Measurements from ENCODE around the gene PF4V1.
"Not testable (repeated sequence)": the region's sequence is repeated elsewhere in the genome, so short reads cannot be mapped to it uniquely, and the experiment has no call there.

Gene PF4V1

DNA sequence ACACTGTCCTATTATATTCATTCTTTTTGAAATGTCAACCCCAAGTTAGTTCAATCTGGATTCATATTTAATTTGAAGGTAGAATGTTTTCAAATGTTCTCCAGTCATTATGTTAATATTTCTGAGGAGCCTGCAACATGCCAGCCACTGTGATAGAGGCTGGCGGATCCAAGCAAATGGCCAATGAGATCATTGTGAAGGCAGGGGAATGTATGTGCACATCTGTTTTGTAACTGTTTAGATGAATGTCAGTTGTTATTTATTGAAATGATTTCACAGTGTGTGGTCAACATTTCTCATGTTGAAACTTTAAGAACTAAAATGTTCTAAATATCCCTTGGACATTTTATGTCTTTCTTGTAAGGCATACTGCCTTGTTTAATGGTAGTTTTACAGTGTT is 17.7 kb downstream of the PF4V1 start:
- no peak for DNase-seq

DNA sequence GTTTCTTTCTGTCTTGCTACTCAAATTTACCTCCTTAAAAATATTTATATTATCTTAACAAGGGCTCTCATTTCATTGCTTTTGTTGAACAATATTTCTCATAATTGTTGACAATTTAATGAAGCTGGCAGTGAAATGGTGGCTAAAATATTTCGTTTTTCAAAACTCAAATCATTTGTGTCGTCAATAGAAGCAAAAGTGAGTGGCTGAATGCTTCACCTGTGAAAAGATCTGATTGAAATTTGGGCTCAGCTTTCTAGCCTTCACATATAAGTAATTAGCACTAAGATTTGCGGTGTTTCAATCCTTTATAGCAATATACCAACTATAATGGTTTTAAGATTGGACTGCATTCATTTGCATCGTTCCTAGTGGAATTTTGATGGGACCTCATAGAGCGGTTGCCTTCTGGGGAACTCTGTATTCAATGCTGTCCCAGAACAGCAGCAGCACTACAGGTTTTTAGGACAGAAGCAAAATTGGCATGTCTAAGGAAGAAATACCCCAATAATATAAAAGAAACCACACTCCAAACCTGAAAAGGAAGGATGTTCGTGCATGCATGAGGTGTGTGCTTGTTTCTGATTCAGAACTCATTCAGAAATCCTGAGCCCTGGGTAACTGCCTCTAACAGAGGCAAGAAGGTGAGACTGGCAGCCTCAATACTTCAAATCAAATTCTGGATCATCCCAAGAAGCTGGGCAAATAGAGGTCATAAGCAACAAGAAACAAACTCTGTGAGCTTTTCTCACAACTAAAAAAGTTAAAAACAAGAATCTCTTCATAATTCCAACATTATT is 18.6 kb downstream of the PF4V1 start:
- no peak for DNase-seq

DNA sequence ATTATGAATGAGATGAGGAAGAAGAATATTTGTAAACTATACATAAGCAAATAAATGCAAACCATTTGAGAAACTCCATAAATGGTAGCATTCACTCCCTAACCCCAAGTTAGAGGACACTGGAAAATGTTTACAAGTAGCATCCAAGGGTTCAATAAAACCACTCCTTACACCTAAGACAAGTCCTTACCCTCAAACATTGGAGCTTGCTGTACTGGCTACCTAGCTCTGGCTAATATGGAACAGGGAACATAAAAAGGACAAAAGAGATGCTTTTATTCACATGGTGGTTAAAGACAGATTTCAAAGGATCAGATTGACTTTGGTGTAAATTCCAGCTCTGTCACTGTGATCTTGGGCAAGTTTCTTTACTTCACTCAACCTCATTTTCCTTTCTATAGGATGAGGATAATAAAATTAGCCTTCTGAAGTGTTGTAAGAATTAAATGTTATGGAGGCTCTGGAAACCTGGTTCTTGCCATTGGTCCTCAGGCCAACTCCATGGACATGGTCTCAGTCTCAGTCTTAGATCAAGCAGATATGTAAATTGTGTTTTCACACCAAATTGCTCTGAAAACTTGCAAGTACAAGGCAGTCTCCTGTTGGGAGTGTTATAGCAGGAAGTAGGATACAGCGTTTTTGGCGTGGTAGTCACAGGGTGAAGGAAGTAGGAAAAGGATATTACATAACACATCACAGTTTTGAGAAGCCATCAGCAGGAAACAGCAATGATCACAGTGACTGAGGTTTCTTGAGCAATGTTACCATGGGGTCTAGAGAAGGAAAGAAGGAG is 19.4 kb downstream of the PF4V1 start:
- no peak for DNase-seq

DNA sequence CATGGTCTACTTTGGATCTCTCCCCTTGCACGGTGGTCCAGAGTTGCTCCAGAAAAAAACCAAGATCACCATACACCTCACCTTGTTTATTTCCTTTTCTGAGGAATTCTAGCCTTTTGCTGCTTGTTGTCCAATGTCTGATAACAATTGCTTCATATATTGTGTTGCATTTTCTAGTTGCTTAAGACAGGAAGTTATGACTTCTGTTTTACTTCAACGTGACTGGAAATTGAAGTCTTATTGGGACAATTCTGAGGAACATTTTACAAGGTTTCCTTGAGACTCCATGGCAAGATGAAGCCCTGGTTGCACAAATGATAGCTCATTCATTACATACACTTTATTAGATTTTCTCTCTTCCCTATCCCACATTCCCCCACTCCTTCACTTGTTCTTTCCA is 21.3 kb downstream of the PF4V1 start:
- DNase-seq, result no peak

DNA sequence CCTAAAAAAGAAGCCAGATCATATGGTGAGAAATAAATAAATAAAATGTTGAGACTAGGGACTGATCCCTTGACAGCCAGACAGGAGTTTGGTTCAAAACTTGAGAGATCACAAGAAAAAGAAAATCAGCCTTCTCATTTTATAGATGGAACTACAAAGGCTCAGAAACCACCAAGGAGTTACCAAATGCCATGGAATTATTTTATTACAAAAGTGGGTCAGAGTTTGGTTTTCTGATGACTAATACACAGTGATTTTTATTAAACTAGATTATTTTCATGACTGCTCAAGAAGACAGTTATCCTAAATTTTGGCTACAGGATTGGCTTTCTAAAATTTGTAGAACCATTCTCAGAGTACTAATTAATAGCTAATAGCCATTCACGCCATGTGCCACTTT is 22.3 kb downstream of the PF4V1 start:
- no peak for DNase-seq

DNA sequence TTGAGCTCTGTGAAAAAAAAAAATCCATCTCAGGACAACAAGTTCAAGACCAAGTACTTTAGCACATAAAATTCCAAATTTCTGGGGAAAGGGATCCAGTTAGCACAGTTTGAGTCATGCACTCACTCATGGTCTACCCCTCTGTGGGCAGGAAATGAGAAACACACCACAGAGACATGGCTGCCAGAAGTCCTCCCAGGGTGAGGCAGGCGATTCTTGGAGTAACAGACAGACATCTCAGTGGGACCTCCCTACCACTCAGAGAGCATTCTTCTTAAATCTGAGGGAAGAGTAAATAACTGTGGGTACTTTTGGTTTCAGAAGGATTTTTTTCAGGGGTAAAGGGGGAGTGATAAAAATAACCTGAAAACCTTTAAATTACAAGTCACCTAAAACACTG is 30.2 kb downstream of the PF4V1 start:
- DNase-seq, result no peak

DNA sequence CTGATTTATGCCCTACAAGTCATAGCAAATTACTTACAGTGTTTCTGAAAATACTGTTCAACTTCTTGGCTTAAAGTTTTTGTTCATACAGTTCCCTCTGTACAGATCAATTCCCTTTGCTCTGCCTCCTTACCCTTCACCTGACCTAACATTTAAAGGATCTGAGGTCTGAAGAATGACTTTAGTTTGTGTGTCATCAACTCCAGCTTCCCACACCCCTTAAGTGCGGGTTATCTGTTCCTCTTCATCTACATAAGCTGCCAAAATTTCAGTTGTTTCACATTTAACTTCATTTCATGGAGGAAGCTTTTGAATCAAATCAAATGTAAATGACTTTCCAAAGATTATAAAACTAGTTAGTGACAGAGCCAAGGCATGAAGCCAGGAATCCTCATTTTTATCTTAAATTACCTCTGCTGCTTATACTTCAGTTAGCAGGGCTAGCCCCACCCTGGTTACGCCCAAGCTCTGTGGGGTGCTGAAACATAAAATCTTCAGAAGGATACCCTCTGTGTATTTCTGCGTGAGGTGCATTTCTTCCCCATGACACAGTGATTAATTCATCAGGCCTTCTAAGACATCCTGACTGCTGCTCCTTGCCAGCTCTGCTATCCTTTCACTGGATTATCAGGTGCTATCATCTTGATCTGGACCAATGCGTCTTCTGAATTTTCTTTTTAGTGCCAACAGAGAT is 32.6 kb downstream of the PF4V1 start:
- no peak for DNase-seq

DNA sequence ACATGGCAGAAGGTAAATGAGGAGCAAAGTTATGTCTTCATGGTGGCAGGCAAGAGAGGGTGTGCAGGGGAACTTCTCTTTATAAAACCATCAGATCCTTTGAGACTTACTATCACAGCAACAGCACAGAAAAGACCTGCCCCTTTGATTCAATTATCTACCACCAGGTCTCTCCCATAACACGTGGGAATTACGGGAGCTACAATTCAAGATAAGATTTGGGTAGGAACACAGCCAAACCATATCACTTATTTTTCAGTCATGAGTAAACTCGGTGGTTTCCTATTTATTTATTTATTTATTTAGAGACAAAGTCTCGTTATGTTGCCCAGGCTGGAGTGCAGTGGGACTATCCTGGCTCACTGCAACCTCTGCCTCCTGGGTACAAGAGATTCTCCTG is 38.2 kb downstream of the PF4V1 start:
- DNase-seq, result no peak

DNA sequence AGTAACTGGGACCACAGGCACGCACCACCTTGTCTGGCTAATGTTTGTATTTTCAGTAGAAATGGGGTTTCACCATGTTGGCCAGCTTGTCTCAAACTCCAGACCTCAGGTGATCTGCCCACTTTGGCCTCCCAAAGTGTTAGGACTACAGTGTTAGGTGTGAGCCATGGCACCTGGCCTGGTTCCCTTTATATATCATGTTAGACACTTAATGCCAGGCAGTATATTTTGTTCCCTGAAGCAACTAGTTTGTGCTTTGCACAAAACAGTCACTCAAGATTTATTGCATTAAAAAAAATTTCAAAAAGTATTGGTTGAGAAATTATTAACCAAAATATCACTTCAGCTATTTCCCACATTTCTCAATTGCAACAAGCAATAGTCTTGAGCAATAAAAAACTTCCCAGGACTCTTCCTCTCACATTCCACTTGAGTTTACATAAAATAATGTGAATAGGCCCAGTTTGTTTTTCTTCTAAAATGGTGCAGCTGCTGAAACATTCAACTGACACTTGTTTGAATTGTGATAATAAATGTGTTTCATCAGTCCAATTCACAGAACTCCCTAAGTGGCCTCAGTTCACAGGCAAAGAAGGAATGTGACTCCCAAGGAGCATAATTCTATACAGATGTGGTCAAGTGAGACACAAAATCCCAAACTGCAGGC is 38.8 kb downstream of the PF4V1 start:
- DNase-seq, result peak; percentile 31

DNA sequence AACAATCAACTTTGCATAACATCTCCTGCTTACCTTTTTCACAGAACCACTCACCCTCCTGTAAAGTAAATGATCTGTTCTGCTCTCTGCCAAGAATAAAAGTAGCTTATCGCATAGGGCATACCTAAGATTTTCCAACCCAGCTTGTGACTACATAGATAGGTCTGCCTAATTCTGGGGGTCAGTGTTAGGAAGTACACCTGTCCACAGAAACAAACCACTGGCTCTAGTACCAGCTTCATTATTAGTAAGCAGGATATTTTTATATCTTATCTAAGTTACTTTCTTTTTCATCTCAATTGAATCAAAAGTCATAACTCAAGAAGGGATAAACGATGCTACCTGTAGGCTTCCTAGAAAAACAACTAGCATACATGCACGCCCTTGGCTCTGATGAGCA is 39.9 kb downstream of the PF4V1 start:
- DNase-seq, result no peak

DNA sequence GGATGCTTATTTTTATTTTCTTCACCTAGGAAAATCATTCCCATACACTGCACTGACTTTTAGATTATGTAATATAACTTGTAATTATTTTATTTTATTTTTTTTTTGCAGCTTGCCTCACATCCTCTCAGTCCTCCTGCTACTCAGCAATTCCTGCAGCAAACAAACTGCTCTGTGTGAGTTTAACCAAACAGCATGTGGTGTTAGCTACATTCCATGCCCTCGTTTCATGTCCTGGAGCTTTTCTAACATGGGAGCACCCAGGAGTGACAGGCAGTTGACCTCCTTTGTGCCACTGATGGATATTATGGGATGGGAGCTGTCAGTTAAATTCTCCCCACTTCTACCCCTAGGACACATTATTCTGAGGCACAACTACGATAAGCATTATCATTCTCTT is 40.9 kb downstream of the PF4V1 start:
- no peak for DNase-seq

DNA sequence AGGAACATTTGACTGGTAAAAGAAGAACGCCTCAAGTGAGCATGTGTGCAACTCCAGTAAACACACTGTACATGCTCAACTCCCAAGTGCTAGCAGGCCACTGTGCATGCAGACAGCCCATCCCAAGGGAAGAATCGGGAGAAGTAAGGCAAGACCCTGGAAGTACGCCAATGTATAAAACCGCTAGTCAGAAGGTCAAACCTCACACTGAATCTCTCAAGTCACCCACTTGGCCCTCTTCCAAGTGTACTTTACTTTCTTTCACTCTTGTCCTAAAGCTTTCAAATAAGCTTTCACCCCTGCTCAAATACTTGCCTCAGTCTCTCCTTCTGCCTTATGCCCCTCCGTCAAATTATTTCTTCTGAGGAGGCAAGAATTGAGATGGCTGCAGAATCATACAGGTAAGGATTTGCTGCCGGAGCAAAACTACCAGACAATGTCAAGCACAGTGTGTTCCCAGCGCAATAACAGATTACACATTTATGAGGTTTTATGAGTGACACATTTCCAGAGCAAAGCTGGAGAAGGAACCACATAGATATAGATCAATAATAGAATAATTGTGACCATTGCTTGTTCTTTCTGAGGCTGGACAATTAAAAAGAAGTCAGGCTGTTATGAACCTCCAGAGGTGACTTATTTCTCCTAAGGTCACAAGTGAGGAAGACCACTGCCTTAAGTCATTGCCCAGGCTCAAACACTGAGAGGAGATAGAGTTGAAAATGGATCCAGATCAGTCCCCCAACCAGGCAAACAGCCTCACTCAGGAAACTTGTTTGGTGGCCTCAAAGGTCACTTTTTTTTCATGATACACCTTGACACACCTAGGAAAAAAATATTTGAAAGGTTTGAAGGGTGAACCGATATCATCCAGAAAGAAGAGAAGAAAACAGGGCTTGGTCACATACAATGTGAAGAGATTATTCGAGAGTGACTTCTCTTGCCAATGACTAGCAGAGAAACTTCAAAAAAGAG is 42.4 kb downstream of the PF4V1 start:
- no peak for DNase-seq

DNA sequence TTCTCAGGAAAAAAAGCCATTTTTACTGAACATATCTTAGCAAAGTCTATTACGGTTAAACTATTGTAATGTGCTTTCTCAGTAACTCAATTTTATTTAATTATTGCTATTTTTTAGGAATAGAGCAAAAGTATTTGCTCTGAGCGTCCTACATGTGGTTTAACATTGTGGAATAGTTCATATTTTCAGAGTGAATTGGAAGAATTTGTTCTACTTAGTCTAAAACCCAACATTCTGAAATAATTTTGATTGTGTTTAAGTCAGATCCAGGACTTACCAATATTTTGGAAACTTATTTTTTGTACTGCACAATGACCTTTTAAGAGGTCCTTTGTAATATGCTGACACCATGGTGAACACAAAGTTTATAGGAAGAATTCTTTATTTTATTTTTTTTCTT is 43.3 kb downstream of the PF4V1 start:
- DNase-seq, result no peak

DNA sequence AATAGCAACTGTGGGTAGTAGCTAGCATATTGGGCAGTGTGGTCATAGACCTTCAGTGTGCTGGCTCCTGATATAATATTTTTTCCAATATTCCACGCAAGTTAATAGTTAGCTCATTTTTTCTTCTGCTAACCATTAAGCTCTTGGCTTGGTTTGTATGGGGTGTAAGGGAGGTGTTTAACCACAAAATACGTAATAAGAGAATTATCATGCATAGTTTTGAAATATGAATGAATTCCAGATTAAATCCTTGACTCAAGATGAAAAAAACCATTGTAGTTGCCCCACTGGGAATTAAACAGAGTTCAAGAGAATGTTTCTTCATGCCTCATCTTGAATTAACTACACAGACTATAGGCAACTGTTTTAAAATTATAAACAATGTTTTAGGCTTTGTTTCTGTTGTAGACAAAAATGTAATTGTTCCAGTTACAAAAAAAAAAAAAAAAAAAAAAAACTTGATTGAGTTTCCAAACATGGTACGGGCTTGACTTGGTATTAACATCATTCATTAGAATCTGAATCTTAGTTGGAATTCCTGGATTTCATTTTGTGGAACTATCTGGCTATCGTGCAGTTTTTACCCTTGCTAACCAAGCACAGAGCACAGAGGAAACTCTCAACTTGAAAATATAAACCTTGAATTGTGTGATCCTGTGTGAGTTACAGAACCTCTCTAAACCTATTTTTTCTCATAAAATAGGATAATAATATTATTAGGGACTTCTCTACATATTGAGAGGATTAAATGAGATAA is 44.5 kb downstream of the PF4V1 start:
- no peak for DNase-seq

DNA sequence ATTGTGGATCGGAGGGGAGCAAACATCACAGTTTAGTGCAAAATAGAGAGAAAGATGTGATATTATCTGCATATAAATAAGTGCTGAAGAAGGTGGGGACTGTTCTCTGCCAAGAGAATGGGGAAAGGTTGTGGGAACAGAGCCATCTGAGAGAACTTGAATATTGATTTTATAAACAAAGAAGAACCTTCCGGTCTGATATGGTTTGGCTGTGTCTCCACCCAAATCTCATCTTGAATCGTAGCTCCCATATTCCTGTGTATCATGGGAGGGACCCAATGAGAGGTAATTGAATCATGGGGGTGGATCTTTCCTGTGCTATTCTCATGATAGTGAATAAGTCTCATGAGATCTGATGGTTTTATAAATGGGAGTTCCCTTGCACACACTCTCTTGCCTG is 46.2 kb downstream of the PF4V1 start:
- not testable (repeated sequence) for DNase-seq

DNA sequence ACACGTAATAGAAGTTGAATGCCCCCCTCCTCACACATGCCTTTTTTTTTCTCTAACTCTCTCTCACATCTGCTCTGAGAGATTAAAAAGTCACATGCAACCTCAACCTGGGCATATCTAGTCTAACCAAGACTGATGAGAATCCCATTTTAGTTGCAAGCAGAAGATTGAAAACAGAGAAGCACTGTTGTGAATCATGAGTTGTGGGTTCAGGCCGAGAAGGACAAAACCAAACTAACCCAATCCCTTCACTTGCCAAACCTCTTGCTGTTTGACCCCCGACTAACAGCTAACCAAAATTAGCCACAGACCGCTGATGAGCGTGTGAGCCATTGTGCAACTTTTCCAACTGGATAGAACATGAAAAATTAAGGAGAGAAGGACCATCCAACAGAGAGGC is 47.9 kb downstream of the PF4V1 start:
- no peak for DNase-seq

DNA sequence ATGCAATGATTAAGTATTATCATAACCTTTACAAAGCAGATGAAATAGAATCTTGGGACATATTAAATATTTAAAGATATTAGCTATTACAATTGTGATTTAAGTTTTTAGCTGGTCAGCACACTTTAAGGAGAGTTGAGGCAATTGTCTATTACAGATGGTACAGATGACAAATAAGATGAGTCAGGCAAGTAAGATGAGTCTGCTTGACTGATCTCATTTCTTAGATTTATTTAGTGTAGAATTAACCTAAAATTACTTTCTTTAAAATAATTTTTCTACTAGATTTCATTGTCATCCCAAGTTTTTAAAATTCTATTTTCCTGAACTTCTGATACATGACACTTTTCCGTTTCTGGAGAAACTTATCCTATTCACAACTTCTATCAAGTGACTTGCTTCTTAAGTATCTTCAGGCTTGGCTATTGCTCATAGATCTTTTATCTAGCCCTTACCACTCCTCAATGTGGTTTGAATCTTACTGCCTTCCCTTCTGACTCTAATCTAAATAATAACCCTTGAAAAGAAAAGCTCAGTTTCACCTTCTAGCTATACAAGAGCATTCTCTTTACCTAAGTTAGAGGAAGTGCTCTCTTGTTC is 49.0 kb downstream of the PF4V1 start:
- no peak for DNase-seq

DNA sequence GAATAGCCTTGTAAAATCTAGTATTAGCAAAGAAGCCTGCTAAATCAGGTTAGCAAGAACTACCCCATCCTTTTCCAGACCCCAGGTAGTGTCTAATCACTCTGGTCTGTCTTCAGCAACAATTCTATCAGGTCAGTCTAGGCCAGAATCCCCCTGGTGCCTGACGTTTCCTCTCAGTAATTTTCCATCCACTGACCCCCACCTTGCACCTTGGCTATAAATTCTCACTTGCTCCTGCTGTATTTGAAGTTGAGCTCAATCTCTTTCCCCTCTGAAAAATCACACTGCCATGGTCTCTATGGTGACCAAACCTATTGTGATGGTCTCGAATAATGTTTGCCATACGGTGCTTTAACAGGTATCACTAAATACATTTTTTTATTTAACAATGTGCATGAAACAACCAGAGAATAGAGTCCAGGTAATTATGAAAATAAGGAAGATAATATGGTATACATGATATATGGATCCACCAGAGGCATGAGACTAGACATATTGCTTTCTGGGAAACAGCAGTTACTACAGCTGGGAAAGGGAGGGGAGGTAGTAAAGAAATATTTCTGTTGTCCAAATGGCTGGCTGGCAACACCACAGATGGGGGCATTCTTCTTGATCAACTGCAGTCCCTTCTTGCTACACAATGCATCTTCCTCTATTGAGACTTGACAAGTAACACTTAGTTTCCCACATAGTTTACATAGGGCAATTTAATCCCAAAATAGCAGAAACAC is 49.9 kb downstream of the PF4V1 start:
- no peak for DNase-seq

Measured in SHP77 treated with DMSO at 0.1 percent for 48 hours (cell line).